KG1 (cell line): ENCODE results near the gene CRLF3.
"Not testable (repeated sequence)": the region's sequence is repeated elsewhere in the genome, so short reads cannot be mapped to it uniquely, and the experiment has no call there.

Experiments
- DNase-seq: peaks from one replicate; lab custom pipeline; 2025; lab: John Stamatoyannopoulos, UW

Gene CRLF3, protein sequence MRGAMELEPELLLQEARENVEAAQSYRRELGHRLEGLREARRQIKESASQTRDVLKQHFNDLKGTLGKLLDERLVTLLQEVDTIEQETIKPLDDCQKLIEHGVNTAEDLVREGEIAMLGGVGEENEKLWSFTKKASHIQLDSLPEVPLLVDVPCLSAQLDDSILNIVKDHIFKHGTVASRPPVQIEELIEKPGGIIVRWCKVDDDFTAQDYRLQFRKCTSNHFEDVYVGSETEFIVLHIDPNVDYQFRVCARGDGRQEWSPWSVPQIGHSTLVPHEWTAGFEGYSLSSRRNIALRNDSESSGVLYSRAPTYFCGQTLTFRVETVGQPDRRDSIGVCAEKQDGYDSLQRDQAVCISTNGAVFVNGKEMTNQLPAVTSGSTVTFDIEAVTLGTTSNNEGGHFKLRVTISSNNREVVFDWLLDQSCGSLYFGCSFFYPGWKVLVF

DNA sequence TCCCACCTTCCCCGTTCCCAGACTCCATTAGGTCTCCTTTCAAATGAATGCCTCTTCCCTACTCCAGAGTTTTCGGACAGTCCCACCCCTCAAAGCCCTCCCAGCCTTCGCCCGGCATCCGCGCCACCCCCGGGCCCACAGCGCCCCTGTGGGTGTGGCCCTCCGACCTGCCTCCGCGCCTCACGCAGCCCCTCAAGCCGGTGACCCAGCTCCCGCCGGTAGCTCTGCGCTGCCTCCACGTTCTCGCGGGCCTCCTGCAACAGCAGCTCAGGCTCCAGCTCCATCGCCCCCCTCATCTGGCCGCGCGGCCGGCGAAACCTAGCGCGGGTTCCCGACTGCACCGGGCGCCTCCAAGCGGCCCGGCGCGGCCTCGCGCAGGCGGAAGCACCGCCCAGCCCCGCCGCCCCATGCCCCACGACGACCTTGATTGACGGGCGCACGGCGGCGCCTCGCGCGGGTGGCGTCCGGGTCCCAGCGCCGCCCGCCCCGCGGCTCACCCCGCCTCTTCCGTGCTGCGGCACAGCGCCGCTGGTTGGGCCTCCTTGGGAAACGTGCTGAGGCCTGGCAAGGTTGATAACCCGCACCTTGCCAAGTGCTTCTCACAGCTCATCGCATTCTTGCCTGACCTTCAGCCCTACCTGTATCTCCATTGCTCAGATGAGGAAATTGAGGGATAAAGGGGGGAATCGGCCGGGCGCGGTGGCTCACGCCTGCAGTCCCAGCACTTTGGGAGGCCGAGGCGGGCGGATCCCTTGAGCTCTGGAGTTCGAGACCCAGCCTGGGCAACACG, at the start of gene CRLF3:
Gene CRLF3 (minus strand): TSS at position 337 of the 790 bp plus-strand sequence. CDS start 41 bp downstream, at position 296.
- DNase-seq: peak; percentile 71

DNA sequence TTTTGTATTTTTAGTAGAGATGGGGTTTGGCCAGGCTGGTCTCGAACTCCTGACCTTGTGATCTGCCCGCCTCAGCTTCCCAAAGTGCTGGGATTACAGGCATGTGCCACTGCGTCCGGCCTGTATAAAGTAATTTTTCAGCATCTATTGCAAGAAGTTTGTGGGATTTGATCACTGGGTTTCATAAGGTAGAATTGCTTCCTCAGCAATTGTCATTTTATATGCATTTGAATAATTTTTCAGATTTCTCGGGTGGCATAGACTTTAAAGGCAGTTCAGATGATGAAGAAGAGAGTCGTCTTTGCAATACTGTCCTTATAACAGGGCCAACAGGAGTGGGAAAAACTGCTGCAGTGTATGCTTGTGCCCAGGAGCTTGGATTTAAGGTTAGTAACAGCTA, 44.5 kb upstream of the CRLF3 start:
- no peak for DNase-seq

DNA sequence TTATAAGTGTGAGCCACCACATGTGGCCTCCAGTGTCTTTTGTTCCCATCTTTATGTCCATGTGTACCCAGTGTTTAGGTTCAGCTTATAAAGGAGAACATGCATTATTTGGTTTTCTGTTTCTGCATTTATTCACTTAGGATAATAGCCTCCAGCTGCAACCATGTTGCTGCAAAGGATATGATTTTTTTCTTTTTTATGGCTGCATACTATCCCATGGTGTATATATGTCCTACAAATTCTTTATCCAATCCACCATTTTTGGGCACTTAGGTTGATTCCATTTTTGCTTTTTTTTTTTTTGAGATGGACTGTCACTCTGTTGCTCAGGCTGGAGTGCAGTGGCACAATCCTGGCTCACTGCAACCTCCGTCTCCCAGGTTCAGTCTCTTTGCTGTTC, 40.1 kb upstream of the CRLF3 start:
- DNase-seq: no peak

DNA sequence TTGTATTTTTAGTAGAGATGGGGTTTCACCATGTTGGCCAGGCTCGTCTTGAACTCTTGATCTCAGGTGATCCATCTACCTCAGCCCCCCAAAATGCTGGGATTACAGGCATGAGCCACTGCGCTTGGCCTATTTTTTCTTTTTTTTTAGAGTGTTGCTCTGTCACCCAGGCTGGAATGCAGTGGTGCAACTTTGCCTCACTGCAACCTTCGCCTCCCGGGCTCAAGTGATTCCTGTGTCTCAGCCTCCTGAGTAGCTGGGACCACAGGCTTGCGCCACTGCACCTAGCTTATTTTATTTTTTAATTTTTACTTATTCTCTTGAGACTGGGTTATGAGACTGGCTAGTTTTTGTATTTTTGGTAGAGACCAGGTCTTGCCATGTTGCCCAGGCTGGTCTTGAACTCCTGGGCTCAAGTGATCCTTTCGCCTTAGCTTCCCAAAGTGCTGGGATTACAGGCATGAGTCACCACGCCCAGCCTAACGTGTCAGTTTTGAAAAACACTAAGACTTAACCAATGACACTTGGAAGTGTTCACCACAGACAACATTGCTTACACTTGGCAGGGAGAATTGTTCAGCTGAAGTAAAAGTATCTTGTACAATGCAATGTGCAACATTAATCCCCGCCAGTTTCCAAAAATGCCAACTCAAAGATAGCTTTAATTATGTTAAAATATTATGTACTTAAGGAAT, 34.2 kb upstream of the CRLF3 start:
- no peak for DNase-seq

DNA sequence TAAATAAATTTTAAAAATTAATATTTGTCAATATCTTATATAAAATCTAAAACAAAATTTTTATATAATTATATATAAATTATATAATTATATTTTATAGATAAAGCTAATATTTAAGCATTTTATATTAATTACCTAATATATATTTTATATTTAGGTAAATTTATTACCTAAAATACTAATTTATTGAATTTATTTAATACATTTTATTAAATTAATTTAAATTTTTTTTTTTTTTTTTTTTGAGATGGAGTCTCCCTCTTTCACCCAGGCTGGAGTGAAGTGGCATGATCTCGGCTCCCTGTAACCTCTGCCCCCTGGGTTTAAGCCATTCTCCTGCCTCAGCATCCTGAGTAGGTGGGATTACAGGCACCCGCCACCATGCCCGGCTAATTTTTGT, 29.7 kb upstream of the CRLF3 start:
- no peak for DNase-seq

DNA sequence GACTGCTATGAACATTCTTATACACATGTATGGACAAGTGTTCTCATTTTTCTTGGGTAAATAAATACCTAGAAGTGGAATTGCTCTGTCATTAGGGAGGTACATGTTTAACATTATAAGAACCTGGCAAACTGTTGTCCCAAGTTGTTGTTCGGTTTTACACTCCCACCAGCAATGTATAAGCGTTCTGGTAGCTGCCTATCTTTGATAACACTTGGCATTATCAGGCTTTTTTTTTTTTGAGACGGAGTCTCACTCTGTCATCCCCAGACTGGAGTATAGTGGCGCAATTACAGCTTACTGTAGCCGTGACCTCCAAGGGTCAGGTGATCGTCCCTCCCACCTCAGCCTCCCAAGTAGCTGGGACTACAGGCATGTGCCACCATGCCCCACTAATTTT, 23.5 kb upstream of the CRLF3 start:
- no peak for DNase-seq

DNA sequence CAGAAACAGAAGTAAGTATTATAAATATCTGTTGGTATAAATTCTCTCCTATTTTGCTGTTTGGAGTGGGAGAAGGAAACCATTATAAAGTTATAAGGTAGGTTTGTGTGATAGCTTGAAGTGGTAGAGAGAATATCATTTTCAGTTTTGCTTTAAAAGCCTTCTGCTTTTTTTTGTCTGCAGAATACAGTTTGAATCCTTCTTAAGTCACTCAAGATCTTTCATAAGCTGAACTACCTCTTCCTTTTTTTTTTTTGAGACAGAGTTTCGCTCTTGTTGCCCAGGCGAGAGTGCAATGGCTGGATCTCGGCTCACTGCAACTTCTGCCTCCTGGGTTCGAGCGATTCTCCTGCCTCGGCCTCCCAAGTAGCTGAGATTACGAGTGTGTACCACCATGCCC, 16.3 kb upstream of the CRLF3 start:
- DNase-seq: no peak

DNA sequence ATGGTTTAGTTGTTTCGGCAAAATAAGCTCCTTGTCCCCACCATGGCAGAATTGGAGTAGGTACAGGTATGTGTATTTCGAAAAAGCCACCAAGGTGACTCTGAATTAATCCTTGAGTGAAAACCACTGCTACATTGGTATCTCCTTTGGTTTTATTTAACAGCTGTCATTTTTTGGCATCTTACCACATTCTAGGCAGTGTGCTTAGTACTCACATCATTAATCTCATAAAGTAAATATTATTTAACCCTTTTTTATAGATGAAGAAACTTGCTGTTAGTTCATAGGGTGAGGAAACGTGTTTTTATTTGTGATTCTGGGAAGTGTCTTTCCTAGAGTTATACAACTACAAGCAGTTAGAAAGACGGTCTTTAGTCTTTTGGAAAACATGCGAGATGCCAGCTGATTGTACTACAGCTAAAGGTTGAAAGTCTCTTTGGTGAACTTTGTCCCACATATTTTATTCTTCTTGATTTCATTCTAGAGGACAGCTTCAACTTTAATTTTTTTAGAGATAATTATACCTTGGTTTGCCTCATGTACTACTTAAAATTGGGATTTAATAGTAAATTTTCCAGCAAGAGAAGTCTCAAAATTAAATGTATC, 13.8 kb upstream of the CRLF3 start:
- DNase-seq: no peak

DNA sequence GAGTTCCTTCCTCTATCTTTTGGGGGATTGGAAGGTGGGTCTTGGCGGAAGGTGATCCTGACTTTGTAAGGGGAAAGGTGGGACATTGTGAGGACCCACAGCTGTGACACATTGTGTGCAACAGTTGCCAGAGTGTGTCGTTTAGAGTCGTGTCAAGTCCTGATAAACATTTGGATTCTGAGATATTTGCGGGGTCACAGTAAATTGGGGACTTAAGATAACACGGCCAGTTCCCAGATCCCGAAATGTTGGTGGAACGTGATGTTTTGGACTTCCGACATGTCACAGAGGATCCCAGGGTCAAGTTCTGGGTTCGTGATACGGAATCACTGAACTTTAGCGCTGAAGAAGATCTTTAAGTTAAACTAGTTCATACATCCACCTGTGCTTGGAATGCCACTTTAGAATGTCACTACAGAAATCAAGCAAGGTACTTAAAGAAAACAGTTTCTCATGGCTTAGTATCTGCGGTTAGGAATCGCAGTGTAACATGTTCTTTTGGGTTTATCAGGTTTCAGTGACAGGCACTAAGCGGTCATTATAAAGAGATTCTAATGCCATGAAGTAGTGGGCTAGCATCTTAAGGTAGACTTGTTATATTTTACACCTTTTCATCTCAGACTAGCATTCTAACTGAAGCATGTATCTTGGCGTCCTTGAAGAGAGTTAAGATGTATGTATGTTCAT, 8.1 kb upstream of the CRLF3 start:
- DNase-seq: no peak

DNA sequence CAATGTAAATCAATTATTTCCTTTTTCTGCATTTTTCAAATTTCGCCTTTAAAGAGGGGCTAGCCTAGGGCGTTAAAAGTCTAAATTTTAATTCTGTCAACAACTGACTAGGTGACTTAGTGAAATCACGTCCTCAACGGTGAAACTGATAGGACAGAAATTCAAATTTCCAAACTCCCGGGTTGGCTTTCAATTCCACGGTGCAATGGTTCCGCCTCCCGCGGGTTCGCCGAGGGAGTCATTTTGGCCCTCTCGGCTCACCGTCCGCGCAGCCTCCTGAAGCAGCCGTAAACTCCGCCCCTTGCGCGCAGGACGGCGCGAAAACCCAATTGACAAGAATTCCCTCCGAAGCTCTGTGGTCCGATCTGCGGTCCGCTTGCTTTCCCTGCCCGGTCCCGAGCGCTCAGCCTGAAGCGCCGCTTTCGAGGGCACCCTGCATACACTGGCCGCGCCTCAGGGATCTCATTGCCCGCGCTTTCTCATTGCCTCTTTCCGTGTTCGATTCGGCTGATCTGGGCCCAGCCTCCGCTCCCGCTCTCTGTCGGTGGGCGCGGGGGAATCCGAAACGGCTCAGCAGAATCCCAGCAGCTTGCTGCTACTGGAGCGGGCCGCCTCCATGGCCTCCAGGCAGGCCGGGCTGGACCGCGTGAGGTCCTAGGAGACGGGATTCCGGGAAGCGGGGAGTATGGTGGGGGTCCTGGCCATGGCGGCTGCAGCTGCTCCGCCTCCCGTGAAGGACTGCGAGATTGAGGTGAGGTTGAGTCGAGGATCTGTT, 7.4 kb upstream of the CRLF3 start, which contains the start of gene ATAD5:
Gene ATAD5 (plus strand): TSS at position 304 of the 775 bp plus-strand sequence. CDS start 382 bp downstream, at position 686.
- peak; percentile 73 for DNase-seq

DNA sequence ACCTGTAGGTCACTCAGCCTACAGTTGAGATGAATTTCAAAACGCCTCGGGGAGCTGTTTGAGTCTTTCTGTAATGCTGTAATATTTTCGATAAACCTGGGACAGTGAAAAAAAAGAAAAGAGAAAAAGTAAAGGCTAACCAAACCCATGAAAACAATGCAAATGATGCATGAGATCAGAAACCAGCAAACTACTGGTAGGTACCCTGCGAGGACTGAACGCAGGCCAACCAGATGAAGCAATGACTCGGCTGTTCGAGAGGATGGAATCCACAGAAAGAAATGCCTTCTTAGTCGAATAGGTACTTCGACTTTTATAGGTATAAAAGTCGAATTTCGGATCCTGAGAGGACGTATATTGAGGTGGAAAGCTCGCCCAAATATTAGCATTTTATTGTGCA, 6.8 kb upstream of the CRLF3 start:
- peak; percentile 38 for DNase-seq

DNA sequence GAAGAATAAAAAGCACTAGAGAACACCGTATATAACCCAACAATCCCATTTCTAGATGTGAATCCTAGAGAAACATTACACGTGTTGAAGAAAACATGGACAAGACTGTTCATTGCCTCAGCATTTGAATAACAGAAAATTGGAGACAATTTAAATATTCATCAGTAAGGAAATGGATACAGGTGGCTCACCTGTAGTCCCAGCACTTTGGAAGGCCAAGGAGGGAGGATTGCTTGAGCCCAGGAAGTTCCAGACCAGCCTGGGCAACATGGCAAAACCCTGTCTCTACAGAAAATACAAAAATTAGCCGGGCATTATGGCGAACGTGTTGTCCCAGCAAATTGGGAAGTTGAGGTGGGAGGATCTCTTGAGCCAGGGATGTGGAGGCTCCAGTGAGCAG, 4.5 kb upstream of the CRLF3 start:
- DNase-seq: no peak

DNA sequence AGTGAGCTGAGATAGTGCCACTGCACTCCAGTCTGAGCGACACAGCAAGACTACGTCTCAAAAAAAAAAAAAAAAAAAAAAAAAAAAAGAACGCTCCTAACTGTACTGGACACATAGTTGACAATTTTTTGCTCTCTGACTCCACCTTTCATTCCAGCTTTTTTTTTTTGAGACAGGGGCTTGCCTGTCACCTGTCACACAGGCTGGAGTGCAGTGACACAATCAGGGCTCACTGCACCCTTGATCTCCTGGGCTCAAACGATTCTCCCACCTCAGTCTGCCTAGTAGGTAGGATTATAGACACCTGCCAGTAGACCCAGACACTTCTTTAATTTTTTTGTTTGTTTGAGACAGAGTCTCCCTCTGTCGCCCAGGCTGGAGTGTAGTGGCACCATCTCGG, 2.6 kb upstream of the CRLF3 start:
- DNase-seq: no peak

DNA sequence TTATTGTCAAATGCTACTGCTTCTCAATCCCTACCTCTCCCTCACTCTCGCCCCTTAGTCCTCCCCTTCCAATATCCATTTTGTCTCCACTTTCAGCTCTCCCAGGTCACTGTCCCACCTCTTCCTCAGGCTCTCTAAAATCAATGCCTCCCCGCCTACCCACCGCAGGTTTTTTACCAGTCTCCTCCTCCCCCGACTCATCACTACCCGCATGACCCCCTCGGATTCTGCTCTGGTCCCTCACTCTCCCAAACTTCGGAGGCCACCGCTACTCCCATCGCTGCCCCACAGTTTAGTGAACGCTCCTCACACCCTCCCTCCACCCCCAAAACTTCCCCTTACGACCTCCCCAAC, 513 bp downstream of the CRLF3 start:
- no peak for DNase-seq

DNA sequence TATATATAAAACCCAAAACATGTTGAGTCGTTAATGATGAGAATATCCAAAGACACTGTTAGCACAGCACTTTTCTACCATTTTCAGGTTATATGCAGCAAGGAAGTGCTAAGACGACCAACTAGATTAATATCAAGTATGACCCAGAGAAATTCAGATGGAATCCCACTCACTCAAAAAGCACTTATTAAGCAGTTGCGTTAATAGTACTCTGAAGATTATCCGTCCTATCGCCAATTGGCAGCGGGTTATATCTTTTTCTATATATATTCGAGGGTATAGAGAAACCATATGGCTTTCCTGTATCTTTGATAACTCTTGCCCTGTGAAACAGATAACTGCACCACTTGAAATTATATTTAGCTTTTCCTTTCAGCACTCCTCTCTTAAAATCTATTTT, 1.1 kb downstream of the CRLF3 start:
- no peak for DNase-seq

DNA sequence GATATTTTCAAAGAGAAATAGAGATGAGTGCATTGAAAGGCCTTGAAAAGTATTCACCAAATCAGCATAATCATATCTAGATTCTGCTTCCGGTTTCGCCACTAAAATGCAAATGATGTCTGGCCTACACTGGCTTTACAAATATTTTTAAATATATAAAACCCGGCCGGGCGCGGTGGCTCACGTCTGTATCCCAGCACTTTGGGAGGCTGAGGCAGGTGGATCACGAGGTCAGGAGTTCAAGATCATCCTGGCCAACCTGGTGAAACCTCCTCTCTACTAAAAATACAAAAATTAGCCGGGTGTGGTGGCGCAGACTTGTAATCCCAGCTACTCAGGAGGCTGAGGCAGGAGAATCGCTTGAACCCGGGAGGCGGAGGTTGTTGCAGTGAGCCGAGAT, 1.6 kb downstream of the CRLF3 start:
- DNase-seq: not testable (repeated sequence)

DNA sequence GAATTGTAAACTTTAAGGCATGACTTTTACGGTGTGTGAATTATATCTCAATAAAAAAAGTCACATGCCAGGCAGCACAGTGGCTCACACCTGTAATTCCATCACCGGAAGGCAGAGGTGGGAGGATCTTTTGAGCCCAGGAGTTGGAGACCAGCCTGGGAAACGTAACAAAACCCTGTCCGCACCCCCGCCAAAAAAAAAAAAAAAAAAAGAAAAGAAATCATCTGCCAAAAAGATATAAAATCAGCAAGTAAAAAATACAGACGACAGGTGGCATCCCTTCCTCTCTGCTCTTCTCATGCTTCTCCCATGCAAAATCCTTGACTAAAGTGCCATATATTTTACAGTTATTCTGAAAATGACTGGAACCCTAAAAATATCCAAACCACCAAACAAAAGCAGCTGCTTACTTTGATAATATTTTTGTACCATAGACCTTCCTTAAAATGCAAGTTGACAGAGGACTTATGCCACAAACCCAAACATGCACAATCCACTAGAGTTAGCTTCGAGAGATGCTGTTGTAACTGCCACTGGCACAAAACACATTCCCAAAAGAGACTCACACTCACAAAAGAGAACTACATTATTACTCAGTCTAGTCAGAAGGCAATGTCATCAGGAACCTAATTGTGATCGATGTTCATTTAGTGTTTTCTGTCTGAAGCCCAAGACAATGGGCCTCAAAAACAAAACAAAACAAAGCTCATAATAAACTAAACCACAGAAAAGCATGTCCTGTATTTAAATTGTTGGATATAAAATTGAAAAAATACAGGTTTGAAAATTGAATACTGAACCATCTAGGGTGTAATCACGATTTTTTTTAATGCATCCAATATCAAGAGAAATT, 2.4 kb downstream of the CRLF3 start:
- no peak for DNase-seq

DNA sequence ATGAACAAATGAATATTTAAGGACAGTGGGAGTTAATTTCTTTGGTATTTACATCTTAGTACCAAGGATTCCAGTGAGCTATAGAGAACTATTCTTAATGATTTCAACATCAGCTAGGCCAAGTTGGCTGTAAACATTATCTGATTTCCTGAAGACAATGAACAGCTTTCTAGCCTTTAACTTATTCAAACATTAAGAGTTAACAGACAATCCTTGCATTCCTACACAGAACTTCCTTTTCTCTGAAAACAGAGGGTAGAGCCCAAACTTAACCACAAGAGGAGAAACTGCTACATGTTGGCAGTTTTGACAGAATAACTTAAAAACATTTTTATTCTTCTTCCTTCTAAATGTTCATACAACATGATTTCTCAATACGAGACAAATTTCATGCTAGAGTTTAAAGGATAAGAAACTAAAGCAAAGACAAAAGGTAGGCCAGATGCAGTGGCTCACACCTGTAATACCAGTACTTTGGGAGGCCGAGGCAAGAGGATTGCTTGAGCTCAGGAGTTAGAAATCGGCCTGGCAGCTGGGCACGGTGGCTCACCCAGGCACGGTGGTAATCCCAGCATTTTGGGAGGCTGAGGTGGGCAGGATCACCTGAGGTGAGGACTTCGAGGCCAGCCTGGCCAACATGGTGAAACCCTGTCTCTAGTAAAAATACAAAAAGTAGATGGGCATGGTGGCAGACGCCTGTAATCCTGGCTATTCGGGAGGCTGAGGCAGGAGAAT, 4.4 kb downstream of the CRLF3 start:
- DNase-seq: peak; percentile 32

DNA sequence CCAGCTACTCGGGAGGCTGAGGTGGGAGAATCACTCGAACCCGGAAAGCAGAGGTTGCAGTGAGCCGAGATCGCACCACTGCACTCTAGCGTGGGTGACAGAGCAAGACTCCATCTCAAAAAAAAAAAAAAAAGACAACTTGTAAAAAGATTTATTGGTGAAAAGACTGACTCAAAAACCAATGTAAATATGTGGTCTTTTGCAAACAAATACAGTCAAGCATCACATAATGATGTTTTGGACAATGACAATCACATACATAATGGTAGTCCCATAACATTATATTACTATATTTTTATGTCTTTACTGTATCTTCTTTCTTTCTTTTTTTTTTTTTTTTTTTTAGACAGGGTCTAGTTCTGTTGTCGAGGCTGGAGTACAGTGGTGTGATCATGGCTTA, 8.3 kb downstream of the CRLF3 start:
- no peak for DNase-seq
